Stomach (tissue), 9 donors: ENCODE measurements around the gene MXD4. TPM values are rescaled to one million over a fixed set of nuclear protein-coding genes. Genes with fewer than 3 reads are reported as not detected.
A peak's percentile ranks its signal among the peaks of the same experiment; 100 is the strongest.

Source experiments
- DNase-seq, 2 donors: peaks; one replicate each; pipeline versions ENCODE4 v3.0.0 to v3.0.0-alpha.2; 2013 to 2019
- H3K27ac ChIP-seq, 5 donors: fragments of 200-600 bp in 4 of 5; sonication (generic) in 4 of 5; one replicate each; pipeline ENCODE4 v1.5.1; 2013 to 2019; ENCODE audit warnings: mild to moderate bottlenecking in 1 of 5, moderate library complexity in 1 of 5
- H3K27me3 ChIP-seq, 3 donors: fragments of 200-600 bp; sonication (generic); one replicate each; pipeline ENCODE4 v1.5.1; 2017 to 2019; ENCODE audit warnings: mixed run types in 1 of 3
- H3K36me3 ChIP-seq, 4 donors: fragments of 200-600 bp; sonication (generic); 1 replicate in 3 of 4; 2 replicates in 1 of 4; pipeline ENCODE4 v1.5.1; 2016 to 2019
- H3K4me1 ChIP-seq, 4 donors: fragments of 200-600 bp; sonication (generic); one replicate each; pipeline ENCODE4 v1.5.1; 2016 to 2019
- H3K4me3 ChIP-seq, 4 donors: fragments of 200-600 bp; sonication (generic) in 3 of 4; one replicate each; pipeline ENCODE4 v1.5.1; 2016 to 2019; ENCODE audit warnings: mild to moderate bottlenecking in 1 of 4
- H3K9me3 ChIP-seq, 4 donors: fragments of 200-600 bp; sonication (generic); one replicate each; pipeline ENCODE4 v1.5.1; 2016 to 2019
- EP300 ChIP-seq: sonication (generic); formaldehyde crosslinking; IDR thresholded peaks from one replicate; pipeline ENCODE4 v1.6.1; 2017; ENCODE audit warnings: antibody characterized with exemption
- POLR2A ChIP-seq, 4 donors: fragments of 450-650 bp; IDR thresholded peaks; one replicate each; pipeline ENCODE4 v1.6.1; 2016; ENCODE audit warnings: antibody characterized with exemption in 4 of 4, control low read depth in 2 of 4, mild to moderate bottlenecking in 1 of 4, moderate library complexity in 1 of 4
- POLR2AphosphoS5 ChIP-seq, 3 donors: sonication (generic); formaldehyde crosslinking; IDR thresholded peaks; one replicate each; pipeline ENCODE4 v1.6.1; 2016; ENCODE audit warnings: antibody characterized with exemption in 3 of 3
- WGBS, 5 donors: extraction: QIAGEN DNeasy Blood & Tissue Kit in 3 of 5; methylation state at CpG; one replicate each; pipeline versions ENCODE4 v1.1.5 to v1.1.7; 2013 to 2018; 5-methylcytosine and 5-hydroxymethylcytosine counted together
- intact Hi-C: fragments of 100-400 bp; cut with DNase I; formaldehyde crosslinking; loops from one replicate; pipeline ENCODE4 v1.15.1; 2023; ENCODE audit warnings: low total_unique reads
- polyA plus RNA-seq, 3 donors: library from polyadenylated mRNA; stranded (reverse); fragments of 200-250 nt; gene quantifications; one replicate each; pipeline ENCODE4 v1.2.3, GENCODE V29; 2013
- total RNA-seq, 5 donors: library from RNA; depleted of rRNA; stranded (reverse); fragments of >200 nt; gene quantifications; one replicate each; pipeline versions ENCODE4 v1.1.0 to v1.2.3, GENCODE V29; 2014 to 2016
- TF ChIP-seq, protein P1 (sequence below), 7 experiments: fragments of 450-650 bp in 4 of 7; fragments of 200-600 bp in 3 of 7; sonication (generic) in 3 of 7; IDR thresholded peaks; one replicate each; pipeline ENCODE4 v1.5.1; 2016 to 2019; ENCODE audit warnings: antibody characterized with exemption in 7 of 7, control low read depth in 2 of 7, mild to moderate bottlenecking in 1 of 7
- donor health status: healthy with polysubstance abuse.
- donor health status: Bipolar disorder and iron deficiency.
- donor health status: healthy.

Gene MXD4
- total and polyA plus RNA-seq, 8 donors = 19.1 to 114 (median 46.8) TPM

DNA sequence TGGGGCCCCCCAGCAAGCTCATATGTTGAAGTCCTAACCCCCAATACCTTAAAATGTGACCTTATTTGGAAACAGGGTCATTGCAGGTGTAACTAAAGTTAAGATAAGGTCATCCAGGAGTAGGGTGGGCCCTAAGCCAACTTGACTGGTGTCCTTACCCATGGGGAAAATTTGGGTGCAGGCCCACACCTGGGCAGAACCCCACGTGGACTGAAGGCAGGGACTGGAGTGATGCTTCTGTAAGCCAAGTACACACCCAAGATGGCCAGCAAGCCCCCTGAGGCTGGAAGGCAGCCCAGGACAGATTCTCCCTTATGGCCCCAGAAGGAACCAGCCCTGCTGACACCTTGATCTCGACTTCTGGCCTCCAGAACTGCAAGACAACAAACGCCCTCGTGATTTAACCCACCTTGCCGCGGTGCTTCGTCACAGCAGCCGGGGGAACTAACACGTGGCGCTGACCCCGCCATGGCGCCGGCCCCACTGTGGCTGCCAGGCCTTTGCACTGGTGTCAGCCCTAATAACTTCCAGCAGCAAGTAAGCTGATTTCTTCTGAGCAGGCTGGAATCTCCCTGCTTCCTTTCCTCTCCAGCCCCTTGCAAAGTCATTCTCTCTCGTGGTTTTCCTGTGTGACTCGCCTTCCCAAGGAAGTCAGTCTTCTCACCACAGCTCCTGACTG, 23.2 kb upstream of the MXD4 start:
- intact Hi-C loops = no loop called here

GRCh38 chr4:2284161-2284933, 22.4 kb upstream of the MXD4 start:
- Histone ChIP-seq H3K4me1 (no peaks in the 10 kb centered on the region), H3K27me3 (no peaks in the 10 kb centered on the region), H3K4me3 (no peak overlapping the region), H3K36me3 (peaks cover 0 to 4% (median 0%) of the 10 kb centered on the region in 4 donors), H3K27ac (no peak overlapping the region), H3K9me3 (no peaks in the 10 kb centered on the region)
- intact Hi-C loops = no loop called here
- no peak for DNase-seq
- no peak for TF ChIP-seq POLR2AphosphoS5 (IDR thresholded peaks at IDR 0.05)
- TF ChIP-seq, protein P1, sequence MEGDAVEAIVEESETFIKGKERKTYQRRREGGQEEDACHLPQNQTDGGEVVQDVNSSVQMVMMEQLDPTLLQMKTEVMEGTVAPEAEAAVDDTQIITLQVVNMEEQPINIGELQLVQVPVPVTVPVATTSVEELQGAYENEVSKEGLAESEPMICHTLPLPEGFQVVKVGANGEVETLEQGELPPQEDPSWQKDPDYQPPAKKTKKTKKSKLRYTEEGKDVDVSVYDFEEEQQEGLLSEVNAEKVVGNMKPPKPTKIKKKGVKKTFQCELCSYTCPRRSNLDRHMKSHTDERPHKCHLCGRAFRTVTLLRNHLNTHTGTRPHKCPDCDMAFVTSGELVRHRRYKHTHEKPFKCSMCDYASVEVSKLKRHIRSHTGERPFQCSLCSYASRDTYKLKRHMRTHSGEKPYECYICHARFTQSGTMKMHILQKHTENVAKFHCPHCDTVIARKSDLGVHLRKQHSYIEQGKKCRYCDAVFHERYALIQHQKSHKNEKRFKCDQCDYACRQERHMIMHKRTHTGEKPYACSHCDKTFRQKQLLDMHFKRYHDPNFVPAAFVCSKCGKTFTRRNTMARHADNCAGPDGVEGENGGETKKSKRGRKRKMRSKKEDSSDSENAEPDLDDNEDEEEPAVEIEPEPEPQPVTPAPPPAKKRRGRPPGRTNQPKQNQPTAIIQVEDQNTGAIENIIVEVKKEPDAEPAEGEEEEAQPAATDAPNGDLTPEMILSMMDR (IDR thresholded peaks at IDR 0.05) = no peak
- TF ChIP-seq POLR2A (IDR thresholded peaks at IDR 0.05) = no peak
- no peak for TF ChIP-seq EP300
- WGBS, 5 donors = 92 to 96% (median 95%) methylated on average over 20 to 23 of the region's 23 CpGs

More for the DNA sequence above, 23.2 kb upstream of the MXD4 start:
- Histone ChIP-seq H3K9me3 (no peaks in the 10 kb centered on the region), H3K4me3 (no peak overlapping the region), H3K27me3 (no peaks in the 10 kb centered on the region), H3K27ac (no peak overlapping the region), H3K36me3 (peaks cover 0 to 4% (median 2%) of the 10 kb centered on the region in 4 donors), H3K4me1 (no peaks in the 10 kb centered on the region)
- TF ChIP-seq EP300 (no peak), POLR2A (IDR thresholded peaks at IDR 0.05) (no peak), POLR2AphosphoS5 (IDR thresholded peaks at IDR 0.05) (no peak)
- TF ChIP-seq, protein P1 (IDR thresholded peaks at IDR 0.05) = no peak
- WGBS, 5 donors = 80 to 90% (median 86%) methylated on average over 14 to 15 of the region's 15 CpGs
- no peak for DNase-seq

DNA sequence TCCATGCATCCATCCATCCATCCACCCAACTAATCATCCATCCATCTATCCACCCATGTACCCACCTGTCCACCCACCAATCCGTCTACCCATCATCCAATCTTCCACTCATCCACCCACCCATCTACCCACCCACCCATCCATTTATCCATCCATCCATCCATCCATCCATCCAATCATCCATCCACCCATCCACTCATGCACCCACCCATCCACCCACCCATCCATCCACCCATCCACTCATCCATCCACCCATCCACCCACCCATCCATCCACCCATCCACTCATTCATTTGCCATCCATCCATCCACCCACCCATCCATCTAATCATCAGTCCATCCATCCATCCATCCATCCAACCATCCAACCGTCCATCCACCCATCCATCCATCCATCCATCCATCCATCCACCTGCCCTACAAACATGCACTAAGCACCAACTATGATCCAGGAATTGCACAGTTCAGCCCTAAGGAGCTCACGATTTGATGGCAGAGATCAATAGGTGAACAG, 21.3 kb upstream of the MXD4 start:
- Histone ChIP-seq H3K27ac (no peak overlapping the region), H3K9me3 (no peaks in the 10 kb centered on the region), H3K4me1 (no peaks in the 10 kb centered on the region), H3K4me3 (no peak overlapping the region), H3K36me3 (peaks cover 0 to 4% (median 0%) of the 10 kb centered on the region in 4 donors), H3K27me3 (no peaks in the 10 kb centered on the region)
- TF ChIP-seq, protein P1 (IDR thresholded peaks at IDR 0.05) = no peak
- TF ChIP-seq POLR2AphosphoS5 (IDR thresholded peaks at IDR 0.05) (no peak), POLR2A (IDR thresholded peaks at IDR 0.05) (no peak), EP300 (no peak)
- 93 to 97% (median 96%) methylated on average over 3 of the region's 3 CpGs for WGBS, 5 donors
- intact Hi-C loops = no loop called here
- no peak for DNase-seq

- no peaks in the 10 kb centered on the region for H3K4me1 ChIP-seq
- peak overlapping the region in 4 of 5 donors; percentile 3 to 51 (median 14) for H3K27ac ChIP-seq
- no peaks in the 10 kb centered on the region for H3K27me3 ChIP-seq
- no peak overlapping the region for H3K4me3 ChIP-seq
- DNase-seq = peak; percentile 51 to 78
- H3K9me3 ChIP-seq = no peaks in the 10 kb centered on the region
- TF ChIP-seq POLR2AphosphoS5 (IDR thresholded peaks at IDR 0.05) (peak in 2 of 3 donors; percentile 22 to 57), POLR2A (IDR thresholded peaks at IDR 0.05) (no peak), EP300 (no peak)
- TF ChIP-seq, protein P1 (IDR thresholded peaks at IDR 0.05) = no peak
- intact Hi-C loops = no loop called here
- no peaks in the 10 kb centered on the region for H3K36me3 ChIP-seq
- WGBS, 5 donors = 60 to 78% (median 66%) methylated on average over 8 to 10 of the region's 10 CpGs
These were observed 19.9 kb upstream of the MXD4 start for GRCh38 chr4:2281575-2282343.
